Ishikawa (cell line): Measurements from ENCODE around the gene OGN.

Source experiments
- CEBPB ChIP-seq: IDR thresholded peaks from 2 replicates; pipeline ENCODE4 v1.6.1; 2012
- CREB1 ChIP-seq: IDR thresholded peaks from 2 replicates; pipeline ENCODE4 v1.6.1; 2012; ENCODE audit warnings: low read depth
- NFIC ChIP-seq: IDR thresholded peaks from 2 replicates; pipeline ENCODE4 v1.6.1; 2012
- RAD21 ChIP-seq: IDR thresholded peaks from 2 replicates; pipeline ENCODE4 v1.6.1; 2012; ENCODE audit warnings: low read depth
- TAF1 ChIP-seq: IDR thresholded peaks from 2 replicates; pipeline ENCODE4 v1.6.1; 2012; ENCODE audit warnings: low read depth, mild to moderate bottlenecking
- TEAD4 ChIP-seq: IDR thresholded peaks from 2 replicates; pipeline ENCODE4 v1.6.1; 2012

- TF ChIP-seq NFIC (no peak), CEBPB (no peak), RAD21 (no peak), CREB1 (no peak), TAF1 (no peak), TEAD4 (no peak)
Observed at GRCh38 chr9:92435263-92435662, 30.9 kb upstream of the OGN start.
